RWPE2 (cell line): ENCODE measurements around the gene ITPR1.

ENCODE experiments used
- ATAC-seq: fragments of 200-7000 bp; cut with Tn5 transposase; 3 replicates; pipeline ENCODE4 v1.9.1; 2021; ENCODE audit warnings: low read depth
- DNase-seq: peaks from one replicate; pipeline ENCODE4 v3.0.0-alpha.2; 2020; ENCODE audit warnings: low spot score
- H3K27ac ChIP-seq: fragments of 450-650 bp; 2 replicates; pipeline ENCODE4 v1.5.1; 2017; ENCODE audit warnings: mild to moderate bottlenecking; ENCODE audit not compliant: poor library complexity, severe bottlenecking
- H3K27me3 ChIP-seq: fragments of 250-450 bp; sonication (Bioruptor Pico); 2 replicates; pipeline ENCODE4 v1.5.1; 2021; ENCODE audit warnings: mild to moderate bottlenecking, moderate library complexity; ENCODE audit not compliant: insufficient read depth, poor library complexity, severe bottlenecking
- H3K36me3 ChIP-seq: fragments of 250-450 bp; sonication (Bioruptor Pico); 2 replicates; pipeline ENCODE4 v1.5.1; 2020; ENCODE audit warnings: low read depth, mild to moderate bottlenecking, moderate library complexity
- H3K4me1 ChIP-seq: fragments of 250-450 bp; sonication (Bioruptor Pico); 2 replicates; pipeline ENCODE4 v1.5.1; 2021; ENCODE audit warnings: mild to moderate bottlenecking, moderate library complexity; ENCODE audit not compliant: insufficient read depth, poor library complexity, severe bottlenecking
- H3K4me3 ChIP-seq: fragments of 250-450 bp; sonication (Bioruptor Pico); 2 replicates; pipeline ENCODE4 v1.5.1; 2021; ENCODE audit warnings: mild to moderate bottlenecking, moderate library complexity; ENCODE audit not compliant: severe bottlenecking
- H3K9me3 ChIP-seq: fragments of 250-450 bp; sonication (Bioruptor Pico); 2 replicates; pipeline ENCODE4 v1.5.1; 2021; ENCODE audit warnings: mild to moderate bottlenecking, moderate library complexity; ENCODE audit not compliant: severe bottlenecking
- TF ChIP-seq, protein P1 (sequence below): fragments of 450-650 bp; IDR thresholded peaks from one replicate; pipeline ENCODE4 v1.5.1; 2017; ENCODE audit warnings: mild to moderate bottlenecking, moderate library complexity; ENCODE audit not compliant: poor library complexity, severe bottlenecking

The ITPR1 gene

GRCh38 chr3:4493014-4493940, at the start of gene ITPR1:
Gene ITPR1 (plus strand): TSS chr3:4493348. CDS start chr3:4516492, 23,144 bp downstream.
- Histone ChIP-seq H3K4me1 (peaks cover 8% of the 10 kb centered on the region), H3K36me3 (no peaks in the 10 kb centered on the region), H3K27me3 (no peaks in the 10 kb centered on the region), H3K4me3 (peak within 1 kb of the TSS; percentile 72), H3K27ac (peak within 1 kb of the TSS; percentile 49), H3K9me3 (no peaks in the 10 kb centered on the region)
- DNase-seq (peak; percentile 97), ATAC-seq (peak; percentile 91)
- TF ChIP-seq, protein P1, sequence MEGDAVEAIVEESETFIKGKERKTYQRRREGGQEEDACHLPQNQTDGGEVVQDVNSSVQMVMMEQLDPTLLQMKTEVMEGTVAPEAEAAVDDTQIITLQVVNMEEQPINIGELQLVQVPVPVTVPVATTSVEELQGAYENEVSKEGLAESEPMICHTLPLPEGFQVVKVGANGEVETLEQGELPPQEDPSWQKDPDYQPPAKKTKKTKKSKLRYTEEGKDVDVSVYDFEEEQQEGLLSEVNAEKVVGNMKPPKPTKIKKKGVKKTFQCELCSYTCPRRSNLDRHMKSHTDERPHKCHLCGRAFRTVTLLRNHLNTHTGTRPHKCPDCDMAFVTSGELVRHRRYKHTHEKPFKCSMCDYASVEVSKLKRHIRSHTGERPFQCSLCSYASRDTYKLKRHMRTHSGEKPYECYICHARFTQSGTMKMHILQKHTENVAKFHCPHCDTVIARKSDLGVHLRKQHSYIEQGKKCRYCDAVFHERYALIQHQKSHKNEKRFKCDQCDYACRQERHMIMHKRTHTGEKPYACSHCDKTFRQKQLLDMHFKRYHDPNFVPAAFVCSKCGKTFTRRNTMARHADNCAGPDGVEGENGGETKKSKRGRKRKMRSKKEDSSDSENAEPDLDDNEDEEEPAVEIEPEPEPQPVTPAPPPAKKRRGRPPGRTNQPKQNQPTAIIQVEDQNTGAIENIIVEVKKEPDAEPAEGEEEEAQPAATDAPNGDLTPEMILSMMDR, result no peak

DNA sequence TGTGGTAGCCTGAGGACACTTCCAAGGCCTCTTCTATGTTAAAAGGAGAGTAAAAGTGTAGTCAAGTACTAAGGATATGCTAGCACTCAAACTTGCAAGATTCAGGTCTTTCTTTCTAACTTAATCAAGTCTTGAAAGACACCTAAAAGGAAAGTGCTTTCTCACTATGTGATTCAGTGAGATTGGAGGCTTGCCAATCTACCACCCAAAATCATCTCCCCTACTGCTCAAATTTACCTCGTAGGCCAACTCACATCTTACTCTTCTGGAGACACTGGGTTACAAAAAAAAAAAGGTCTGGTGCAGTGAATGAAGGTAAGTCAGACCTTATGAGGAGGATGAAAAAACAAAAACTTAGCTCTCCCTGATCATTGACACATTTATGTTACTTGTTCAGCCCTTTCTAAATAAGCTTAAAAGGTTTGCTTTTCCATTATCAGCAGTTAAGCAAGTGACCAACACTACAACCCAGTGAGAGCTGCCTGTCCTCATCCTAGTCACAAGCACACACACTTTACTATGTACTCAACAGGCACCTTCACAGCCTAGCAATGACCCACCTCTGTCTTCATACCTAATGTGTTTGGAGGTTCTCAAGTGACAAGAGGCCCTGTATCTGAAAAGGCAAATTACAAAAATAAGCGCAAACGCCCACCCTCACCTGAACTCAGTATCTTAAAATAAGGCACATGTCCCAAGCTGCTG, 45.7 kb upstream of the ITPR1 start:
- Histone ChIP-seq H3K27me3 (no peaks in the 10 kb centered on the region), H3K4me3 (no peak overlapping the region), H3K27ac (no peak overlapping the region), H3K9me3 (no peaks in the 10 kb centered on the region), H3K36me3 (peaks cover 33% of the 10 kb centered on the region), H3K4me1 (no peaks in the 10 kb centered on the region)
- DNase-seq, result no peak
- ATAC-seq, result no peak
- TF ChIP-seq, protein P1, result no peak

DNA sequence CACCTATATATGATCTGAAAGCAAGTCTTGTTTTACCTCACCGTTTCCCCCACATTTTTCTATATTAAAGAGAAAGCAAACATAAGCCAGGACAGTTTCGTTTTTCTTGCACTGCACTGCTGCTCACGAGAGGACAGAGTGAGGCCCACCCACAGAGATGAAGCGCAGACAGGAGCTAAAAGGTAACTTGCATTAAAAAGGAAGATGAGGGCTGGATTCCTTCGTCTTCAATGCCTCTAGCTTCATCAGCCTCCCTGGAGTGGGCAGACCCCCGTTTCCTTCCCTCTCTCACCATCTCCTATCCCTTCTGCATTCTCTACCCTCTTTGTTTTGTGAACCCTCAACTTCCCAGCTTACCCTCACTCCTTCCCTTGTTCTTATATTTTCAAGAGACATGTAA, 45.0 kb upstream of the ITPR1 start:
- no peak for ATAC-seq
- TF ChIP-seq, protein P1, result no peak
- DNase-seq, result no peak
- Histone ChIP-seq H3K4me3 (no peak overlapping the region), H3K4me1 (no peaks in the 10 kb centered on the region), H3K27ac (no peak overlapping the region), H3K9me3 (no peaks in the 10 kb centered on the region), H3K27me3 (no peaks in the 10 kb centered on the region), H3K36me3 (peaks cover 33% of the 10 kb centered on the region)

DNA sequence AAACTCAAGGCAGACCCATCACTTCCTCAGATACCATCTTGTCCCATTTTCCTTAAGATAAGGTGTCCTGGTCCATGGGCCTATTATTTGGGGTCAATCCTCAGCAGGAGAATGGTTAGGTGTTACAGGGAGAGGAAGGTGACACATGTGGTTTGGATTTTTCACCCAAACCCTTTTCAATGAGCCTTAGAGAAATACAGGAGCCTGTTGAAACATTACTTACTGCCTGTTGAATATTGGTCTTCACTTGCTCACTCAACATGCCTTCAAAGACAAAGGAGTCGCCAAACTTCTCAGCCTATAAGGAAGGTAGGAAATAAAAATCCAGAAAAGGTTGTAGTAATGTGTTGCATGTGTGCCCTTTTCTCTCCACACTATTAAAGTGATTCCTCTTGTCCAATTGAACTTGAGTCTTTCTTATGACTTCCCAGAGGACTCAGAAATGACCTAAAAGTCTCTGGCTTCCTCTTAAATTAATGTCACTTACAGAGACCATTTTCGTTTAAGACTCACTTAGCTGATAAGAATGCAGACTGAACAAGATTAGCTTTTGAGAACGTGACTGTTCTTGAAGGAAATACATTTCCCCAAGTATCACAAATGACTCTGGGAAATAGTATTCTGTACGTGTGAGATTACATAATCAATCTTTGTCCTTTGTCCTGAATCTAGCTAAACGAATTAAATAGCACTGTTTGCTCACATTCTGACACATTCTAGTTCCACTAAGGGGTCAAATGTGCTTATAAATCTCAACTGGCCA, 43.9 kb upstream of the ITPR1 start:
- ATAC-seq (no peak), DNase-seq (no peak)
- H3K27ac ChIP-seq, result no peak overlapping the region
- TF ChIP-seq, protein P1, result no peak
- no peaks in the 10 kb centered on the region for H3K4me1 ChIP-seq
- H3K27me3 ChIP-seq, result no peaks in the 10 kb centered on the region
- H3K4me3 ChIP-seq, result no peak overlapping the region
- H3K36me3 ChIP-seq, result peaks cover 33% of the 10 kb centered on the region
- no peaks in the 10 kb centered on the region for H3K9me3 ChIP-seq
